Endometrial microvascular endothelial cells (primary cell): ENCODE results near the gene TRPM7. TPM values are rescaled to one million over a fixed set of nuclear protein-coding genes. Genes with fewer than 3 reads are reported as not detected.
"Not testable (repeated sequence)": the region's sequence is repeated elsewhere in the genome, so short reads cannot be mapped to it uniquely, and the experiment has no call there.

ENCODE experiments used
- in situ Hi-C: cut with HindIII; loops from 2 replicates; pipeline ENCODE4 v1.10.0; 2017; ENCODE audit warnings: low sequenced_read_pairs, low pct_unique_long_range_greater_than_20kb; ENCODE audit errors: inconsistent ontology term
- total RNA-seq: library from RNA; depleted of rRNA; stranded (reverse); fragments of >200 nt; gene quantifications from one replicate; pipeline ENCODE4 v1.2.3, GENCODE V29; 2015; ENCODE audit errors: inconsistent ontology term

TRPM7 gene
- total RNA-seq, 1 donor from 2014 or later: 20.5 TPM

DNA sequence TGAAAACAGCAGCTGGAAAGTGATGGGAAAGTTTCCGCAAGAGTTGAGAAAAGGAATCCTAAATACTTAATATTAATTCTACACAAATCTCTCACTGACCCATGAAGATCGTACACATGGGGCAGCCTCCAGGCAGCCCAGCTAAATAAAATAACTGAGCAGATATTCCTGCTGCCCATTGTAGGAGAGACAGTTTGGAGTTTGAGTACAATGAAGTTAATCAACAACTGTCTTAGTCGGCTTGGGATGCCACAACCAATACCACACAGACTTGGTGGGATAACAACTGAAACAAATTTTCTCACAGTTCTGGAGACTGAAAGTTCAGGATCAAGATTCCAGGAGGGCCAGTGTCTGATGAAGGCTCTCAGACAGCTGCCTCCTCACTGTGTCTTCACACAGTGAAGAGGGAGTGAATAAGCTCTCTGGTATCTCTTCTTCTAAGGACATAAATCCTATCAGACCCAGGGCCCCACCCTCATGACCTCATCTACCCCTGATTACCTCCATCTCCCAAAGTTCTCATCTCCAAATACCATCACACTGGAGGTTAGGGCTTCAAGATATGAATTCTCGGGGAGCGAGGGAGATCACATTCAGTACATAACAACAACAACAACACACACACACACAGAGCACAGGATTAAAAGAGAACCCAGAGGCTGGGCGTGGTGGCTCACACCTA is 9.7 kb downstream of the TRPM7 start:
- in situ Hi-C loops: no loop called here

DNA sequence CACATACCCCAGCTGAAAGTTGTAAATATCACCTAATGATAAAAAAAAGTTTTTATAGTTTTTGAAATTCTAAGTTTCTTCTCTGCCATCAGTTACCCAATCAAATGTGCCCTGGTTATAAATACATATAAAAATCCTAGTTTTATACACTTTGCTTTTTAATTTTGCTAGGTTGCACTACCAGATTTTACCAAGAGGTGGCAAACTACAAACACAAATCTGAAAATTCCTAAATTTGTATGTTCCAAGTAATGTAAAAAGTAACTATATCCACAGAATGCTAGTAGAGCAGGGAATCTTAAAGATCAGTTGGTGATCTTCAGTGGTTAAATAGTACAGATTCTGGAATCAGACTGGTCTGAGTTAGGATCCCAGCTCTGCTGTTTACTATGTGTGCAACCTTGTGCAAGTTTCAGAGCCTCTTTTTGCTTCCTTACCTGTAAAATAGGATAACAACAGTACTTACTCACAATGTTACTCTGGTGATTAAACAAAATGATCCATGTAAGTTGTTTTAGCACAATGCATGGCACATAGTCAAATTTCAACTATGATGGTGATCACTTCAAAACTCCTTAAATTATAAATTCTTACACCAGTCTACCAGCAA is 11.0 kb downstream of the TRPM7 start:
- in situ Hi-C loops: no loop called here

DNA sequence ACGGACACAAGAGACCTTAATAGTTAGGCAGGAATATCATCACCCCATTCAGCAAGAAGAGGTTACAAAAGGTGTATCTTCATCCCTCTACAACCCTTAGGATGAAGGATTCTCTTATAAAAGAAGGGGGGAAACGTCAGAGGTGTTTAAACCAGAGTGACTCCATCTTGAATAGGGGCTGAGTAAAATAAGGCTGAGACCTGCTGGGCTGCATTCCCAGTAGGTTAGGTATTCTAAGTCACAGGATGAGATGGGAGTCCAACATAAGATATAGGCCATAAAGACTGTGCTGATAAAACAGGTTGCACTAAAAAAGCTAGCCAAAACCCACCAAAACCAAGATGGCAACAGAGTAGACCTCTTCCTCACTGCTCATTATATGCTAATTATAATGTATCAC is 16.5 kb downstream of the TRPM7 start:
- in situ Hi-C loops: no loop called here

DNA sequence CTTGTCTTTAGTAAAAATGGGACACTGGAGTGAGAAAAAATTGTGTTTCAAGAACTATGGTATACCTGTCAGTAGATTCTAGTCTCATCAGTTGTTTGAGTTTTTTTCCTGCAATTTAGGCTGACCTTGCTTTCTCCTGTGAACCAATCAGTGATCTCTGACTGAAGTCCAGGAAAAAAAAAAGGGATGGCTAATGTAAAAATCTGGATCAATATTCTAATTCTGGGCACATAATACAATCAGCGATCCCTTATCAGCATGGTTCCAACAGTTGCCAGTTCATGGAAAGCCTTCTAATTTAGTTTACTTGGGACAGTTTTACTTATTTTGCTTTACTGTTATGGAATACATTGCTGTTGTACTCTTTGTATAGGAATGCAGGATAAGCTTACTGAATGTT is 17.0 kb downstream of the TRPM7 start:
- in situ Hi-C loops: no loop called here

DNA sequence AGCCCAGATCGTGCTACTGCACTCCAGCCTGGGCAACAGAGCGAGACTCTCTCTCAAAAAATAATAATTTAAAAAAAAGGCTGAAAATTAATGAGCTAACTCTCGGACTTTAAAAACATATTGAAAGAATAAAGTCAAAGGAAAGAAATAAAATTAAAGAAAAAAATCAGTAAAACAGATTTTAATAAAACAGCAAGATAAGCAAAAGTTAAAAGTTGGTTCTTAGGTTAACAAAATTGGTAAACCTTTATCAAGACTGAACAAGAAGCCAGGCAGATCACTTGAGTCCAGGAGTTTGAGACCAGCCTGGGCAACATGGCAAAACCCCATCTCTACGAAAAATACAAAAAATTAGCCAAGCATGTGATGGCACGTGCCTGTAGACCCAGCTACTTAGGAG is 20.7 kb downstream of the TRPM7 start:
- in situ Hi-C loops: no loop called here

DNA sequence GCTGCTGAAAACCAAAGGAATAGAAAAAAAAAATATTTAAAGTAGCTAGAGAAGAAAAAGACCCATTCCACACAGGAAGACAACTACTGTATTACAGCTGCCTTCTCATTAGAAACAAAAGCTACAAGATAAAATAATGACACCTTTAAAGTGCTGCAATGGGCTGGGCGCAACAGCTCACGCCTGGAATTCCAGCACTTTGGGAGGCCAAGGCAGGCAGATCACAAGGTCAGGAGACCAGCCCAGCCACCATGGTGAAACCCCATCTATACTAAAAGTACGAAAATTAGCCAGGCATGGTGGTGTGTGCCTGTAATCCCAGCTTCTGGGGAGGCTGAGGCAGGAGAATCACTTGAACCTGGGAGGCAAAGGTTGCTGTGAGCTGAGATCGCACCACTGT is 31.0 kb downstream of the TRPM7 start:
- in situ Hi-C loops: no loop called here

DNA sequence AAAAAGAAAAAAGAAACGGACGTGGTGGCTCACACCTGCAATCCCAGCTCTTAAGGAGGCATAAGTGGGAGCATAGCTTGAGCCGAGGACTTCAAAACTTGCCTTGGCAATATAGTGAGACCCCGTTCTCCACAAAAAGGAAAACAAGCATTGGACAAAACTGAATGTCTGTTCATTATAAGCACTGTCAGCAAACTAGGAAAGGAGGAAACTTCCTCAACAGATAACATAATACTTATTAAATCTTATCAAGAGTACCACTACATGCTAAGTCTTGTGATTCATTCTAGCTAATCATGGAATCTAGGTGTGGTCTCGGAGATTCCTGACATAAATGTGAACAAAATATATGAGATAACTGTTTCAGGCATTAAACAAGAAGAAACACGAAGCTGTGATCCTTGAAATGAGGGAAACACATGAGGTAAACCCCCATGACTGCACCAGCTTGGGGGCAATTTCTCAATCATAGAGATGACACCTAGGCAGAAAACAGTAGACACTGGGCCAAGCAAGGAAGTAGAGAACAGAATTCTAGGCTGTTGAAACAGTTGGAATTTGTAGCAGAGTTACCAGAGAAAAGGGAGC is 33.3 kb downstream of the TRPM7 start:
- in situ Hi-C loops: no loop called here

DNA sequence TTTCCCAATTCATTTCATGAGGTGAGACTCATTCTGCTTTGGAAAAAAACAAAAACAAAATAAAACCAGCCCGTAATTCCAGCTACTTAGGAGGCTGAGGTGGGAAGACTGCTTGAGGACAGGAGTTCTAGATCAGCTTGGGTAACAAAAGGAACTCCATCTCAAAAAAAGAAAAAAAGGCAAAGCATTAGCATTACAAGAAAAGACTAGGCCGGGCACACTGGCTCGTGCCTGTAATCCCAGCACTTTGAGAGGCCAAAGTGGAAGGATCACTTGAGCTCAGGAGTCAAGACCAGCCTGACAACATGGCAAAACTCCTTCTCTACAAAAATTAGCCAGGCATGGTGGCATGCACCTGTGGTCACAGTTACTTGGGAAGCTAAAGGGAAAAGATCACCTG is 33.9 kb downstream of the TRPM7 start:
- in situ Hi-C loops: no loop called here

DNA sequence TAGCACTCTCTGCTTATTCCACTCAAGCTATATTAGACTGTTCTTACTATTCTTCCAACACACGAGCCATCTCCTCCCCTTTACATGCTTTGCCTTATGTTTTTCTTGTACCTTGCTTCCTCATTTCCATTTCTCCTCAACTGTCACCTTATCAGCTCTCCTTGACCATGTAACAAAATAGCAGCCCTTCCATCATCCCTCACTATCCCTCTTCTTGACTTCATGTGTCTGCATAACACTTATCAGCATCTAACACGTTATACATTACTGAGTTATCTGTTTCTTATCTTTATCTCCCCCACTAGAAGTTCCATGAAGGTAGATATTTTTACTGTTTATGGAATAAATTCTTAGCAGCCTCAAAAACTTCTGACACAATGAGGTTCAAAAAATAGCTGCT is 45.3 kb downstream of the TRPM7 start:
- in situ Hi-C loops: no loop called here

DNA sequence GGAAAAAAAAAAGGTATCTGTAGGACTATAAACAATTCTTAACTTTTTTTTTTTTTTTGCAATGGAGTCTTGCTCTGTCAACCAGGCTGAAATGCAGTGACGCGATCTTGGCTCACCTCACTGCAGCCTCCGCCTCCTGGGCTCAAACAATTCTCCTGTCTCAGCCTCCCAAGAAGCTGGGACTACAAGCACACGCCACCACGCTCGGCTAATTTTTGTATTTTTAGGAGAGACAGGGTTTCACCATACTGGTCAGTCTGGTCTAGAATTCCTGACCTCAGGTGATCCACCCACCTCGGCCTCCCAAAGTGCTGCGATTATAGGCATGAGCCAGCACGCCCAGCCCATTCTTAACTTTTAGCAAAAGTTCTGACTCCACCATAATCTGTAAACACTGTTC is 50.5 kb downstream of the TRPM7 start:
- in situ Hi-C loops: no loop called here

DNA sequence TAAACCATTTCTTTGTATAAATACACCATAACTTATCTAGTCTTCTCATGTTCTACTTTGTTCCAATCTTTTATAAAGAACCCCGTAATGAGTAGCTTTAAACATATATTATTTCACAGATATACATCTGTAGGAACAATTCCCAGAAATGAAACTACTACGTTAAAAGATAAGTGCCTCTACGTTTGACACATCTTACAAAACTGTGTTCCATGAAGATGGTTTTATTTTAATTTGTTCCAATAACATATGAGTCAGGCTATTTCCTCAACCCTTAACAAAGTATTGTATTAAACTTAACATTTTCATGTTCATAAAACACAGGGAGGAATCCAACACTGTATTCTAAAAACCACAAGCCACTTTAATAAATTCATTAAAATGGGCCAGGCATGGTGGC is 52.9 kb downstream of the TRPM7 start:
- in situ Hi-C loops: no loop called here

DNA sequence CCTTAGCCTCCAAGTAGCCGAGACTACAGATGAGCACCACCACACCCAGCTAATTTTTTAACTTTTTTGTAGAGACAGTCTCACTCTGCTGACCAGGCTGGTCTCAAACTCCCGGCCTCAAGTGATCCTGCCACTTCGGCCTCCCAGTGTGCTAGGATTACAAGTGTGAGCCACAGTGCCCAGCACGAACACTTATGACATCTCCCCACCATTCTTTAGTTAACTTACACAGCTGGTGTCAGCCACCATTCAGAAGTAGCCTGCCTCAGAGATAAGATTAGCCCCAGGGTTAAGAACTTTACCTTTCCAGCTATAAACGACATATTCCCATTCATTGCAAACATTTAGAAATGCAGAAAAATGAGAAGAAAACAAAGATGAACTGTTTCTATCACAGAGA is 58.2 kb downstream of the TRPM7 start:
- in situ Hi-C loops: no loop called here

DNA sequence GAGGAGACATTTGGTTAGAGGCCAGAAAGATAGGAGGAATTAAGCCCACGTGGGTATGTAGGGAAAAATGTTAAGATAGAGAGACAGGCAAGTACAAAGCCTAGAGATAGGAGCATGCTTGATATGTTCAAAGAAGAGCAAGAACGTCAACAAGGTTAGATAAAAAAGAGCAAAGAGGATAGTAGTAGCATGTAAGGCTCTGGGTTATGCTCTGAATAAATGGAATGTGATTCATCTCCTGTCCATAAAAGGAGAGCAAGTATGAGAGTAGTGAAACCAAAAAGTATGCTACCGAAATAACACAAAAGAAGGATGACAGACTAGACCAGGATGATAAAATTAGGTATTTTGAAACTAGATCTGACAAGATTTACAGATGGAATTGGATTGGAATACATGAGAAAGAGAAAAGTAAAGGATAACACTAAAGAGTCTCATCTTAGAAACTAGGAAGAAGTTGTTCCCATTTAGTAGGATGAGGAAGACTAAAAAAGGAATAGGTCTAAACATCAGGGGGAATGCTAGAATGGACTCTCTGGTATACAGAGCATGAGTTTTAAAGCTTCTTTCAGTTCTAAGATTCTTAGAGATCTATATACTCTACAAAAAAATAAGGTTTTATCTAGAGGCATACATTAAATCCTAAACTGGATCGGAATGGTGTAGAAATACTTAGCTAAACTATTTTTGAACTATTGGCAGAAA is 59.1 kb downstream of the TRPM7 start:
- in situ Hi-C loops: no loop called here

DNA sequence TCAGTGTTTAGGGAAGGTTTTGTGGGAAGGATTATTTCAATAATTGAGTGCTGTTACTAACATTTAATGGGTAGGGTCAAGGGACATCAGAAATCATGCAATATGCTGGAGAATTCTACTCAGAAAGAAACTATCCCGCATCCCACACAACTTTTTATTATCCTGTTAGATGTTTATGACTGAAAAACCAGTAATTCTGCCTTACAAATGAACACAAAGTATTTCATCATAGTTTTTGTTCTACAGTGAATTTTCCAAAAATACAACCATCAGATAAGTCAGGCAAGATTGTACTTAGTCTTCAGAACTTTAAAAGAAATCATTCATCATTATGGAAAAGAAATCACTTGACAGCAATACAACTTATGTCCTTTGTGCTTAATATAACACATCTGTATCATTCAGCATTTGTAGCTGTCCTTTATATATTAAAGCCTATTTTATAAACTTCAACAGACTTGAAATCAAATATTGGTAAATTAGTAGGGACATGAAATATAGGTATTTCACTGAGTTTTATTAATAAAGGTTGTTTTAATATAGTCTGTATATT is 61.9 kb downstream of the TRPM7 start:
- in situ Hi-C loops: no loop called here

DNA sequence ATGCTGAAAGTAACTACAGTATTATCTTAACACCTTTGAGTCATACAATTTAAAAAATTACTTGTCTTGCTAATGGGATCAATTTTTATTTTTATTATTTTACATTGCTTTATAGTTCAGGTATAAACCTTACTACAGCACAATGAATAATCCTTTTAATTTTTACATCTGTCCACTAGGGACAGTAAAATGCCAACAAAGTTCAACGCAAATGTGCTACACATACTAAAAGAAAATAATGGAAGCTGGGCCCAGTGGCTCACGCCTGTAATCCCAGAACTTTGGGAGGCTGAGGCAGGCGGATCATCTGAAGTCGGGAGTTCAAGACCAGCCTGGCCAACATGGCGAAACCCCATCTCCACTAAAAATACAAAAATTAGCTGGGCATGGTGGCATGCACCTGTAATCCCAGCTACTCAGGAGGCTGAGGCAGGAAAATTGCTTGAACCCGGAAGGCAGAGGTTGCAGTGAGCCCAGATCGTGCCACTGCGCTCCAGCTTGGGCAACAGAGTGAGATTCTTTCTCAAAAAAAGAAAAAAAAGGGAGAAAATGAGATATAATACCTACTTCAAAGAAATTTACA is 64.1 kb downstream of the TRPM7 start:
- in situ Hi-C loops: not testable (repeated sequence)

DNA sequence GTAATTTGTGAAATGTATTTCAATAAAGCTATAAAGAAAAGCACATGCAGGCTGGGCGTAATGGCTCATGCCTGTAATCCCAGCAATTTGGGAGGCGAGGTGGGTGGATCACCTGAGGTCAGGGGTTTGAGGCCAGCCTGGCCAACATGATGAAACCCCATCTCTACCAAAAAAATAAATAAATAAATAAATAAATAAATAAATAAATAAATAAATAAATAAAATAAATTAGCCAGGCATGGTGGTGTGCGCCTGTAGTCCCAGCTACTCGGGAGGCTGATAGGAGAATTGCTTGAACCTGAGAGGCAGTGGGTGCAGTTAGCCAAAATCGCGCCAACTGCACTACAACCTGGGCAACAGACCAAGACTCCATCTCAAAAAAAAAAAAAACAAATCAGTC is 69.6 kb downstream of the TRPM7 start:
- in situ Hi-C loops: not testable (repeated sequence)

DNA sequence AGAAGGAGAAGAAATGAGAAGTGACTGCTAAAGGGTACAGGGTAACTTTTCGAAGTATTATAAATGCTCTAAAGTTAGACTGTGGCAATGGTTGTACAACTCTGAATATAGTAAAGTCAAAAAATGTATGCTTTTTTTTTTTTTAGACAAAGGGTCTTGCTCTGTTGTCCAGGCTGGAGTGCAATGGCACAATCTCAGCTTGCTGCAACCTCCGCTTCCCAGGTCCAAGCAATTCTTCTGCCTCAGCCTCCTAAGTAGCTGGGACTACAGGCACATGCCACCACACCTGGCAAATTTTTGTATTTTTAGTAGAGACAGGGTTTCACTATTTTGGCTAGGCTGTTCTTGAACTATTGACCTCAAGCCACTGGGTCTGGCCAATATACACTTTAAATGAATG is 70.0 kb downstream of the TRPM7 start:
- in situ Hi-C loops: not testable (repeated sequence)

DNA sequence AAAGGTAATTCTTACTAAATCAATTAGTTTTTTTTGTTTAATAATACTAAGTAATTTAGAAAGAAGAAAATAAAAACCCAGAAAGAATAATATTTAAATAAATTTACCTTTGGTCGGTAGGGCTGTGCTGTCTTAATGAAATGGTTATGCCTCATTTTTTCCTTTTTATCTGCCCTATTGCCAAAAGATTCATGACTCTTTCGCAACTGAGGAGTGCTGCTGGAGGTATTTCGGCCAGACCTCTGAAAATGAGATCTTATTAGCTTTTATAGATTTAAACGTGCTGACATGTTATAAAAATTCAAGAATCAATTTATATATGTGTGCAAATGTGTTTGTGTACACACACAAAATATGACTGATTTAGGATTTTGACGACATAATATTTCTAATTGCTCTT is 73.0 kb downstream of the TRPM7 start:
- in situ Hi-C loops: no loop called here

DNA sequence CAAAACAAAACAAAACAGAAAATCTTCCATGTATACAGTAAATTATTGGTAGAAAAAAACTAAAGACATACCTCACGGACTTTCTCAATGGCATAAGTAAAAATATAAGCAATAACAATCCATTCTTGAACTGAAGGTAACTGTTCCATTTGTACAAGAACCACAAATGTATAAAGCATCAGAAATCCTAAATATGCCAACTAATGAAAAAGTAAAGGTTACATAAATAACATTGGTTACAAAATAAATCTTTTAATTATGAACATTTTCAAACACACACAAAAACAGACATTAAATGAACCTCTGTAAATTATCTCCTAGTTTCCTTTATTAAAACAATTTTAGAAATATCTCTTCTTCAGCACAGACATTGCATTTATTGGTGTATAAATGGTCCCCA is 79.5 kb downstream of the TRPM7 start:
- in situ Hi-C loops: no loop called here
